Cardiac muscle cell (in vitro differentiated cells and primary cell): Measurements from ENCODE around the gene LBH. TPM values are rescaled to one million over a fixed set of nuclear protein-coding genes. Genes with fewer than 3 reads are reported as not detected.

Experiments used
- DNase-seq, 2 donors: peaks; one replicate each; pipeline versions ENCODE4 v3.0.0 to v3.0.0-alpha.2; 2010 to 2017; ENCODE audit warnings: low read depth in 1 of 2, low spot score in 1 of 2
- H3K27ac ChIP-seq: fragments of 200-600 bp; sonication (generic); 2 replicates; pipeline ENCODE4 v1.5.1; 2016
- H3K27me3 ChIP-seq: fragments of 200-600 bp; sonication (generic); 2 replicates; pipeline ENCODE4 v1.6.0; 2016; ENCODE audit warnings: control low read depth
- H3K36me3 ChIP-seq: fragments of 200-600 bp; sonication (generic); 2 replicates; pipeline ENCODE4 v1.5.1; 2016; ENCODE audit warnings: control low read depth
- H3K4me1 ChIP-seq: fragments of 200-600 bp; sonication (generic); 2 replicates; pipeline ENCODE4 v1.8.1; 2017; ENCODE audit warnings: low read depth, mild to moderate bottlenecking, mixed run types
- H3K4me3 ChIP-seq: fragments of 200-600 bp; sonication (generic); 2 replicates; pipeline ENCODE4 v1.5.1; 2016; ENCODE audit warnings: mild to moderate bottlenecking
- H3K9me3 ChIP-seq: fragments of 200-600 bp; sonication (generic); 2 replicates; pipeline ENCODE4 v1.5.1; 2017; ENCODE audit warnings: low read depth, mild to moderate bottlenecking, control low read depth
- polyA plus RNA-seq: library from polyadenylated mRNA; unstranded; fragments of >200 nt; fragmentation: Nextera tagmentation; extraction: Ambion mirVana; gene quantifications from 2 replicates; pipeline ENCODE4 v1.2.1, GENCODE V29; 2016
- total RNA-seq: library from RNA; depleted of rRNA; stranded (reverse); fragments of >200 nt; gene quantifications from 2 replicates; pipeline ENCODE4 v1.2.3, GENCODE V29; 2016
- TF ChIP-seq, protein P1 (sequence below): IDR thresholded peaks from 2 replicates; pipeline ENCODE4 v1.5.1; 2012; ENCODE audit warnings: low read depth, mild to moderate bottlenecking, low read length

Gene LBH
- total and polyA plus RNA-seq, 2 experiments from 2014 or later, result 632 to 1,389 TPM

GRCh38 chr2:30205456-30205855 lies 25.9 kb upstream of the LBH start:
- Histone ChIP-seq H3K4me3 (no peak overlapping the region), H3K27me3 (no peaks in the 10 kb centered on the region), H3K36me3 (no peaks in the 10 kb centered on the region), H3K9me3 (no peaks in the 10 kb centered on the region), H3K4me1 (peaks cover 44% of the 10 kb centered on the region), H3K27ac (no peak overlapping the region)
- TF ChIP-seq, protein P1, sequence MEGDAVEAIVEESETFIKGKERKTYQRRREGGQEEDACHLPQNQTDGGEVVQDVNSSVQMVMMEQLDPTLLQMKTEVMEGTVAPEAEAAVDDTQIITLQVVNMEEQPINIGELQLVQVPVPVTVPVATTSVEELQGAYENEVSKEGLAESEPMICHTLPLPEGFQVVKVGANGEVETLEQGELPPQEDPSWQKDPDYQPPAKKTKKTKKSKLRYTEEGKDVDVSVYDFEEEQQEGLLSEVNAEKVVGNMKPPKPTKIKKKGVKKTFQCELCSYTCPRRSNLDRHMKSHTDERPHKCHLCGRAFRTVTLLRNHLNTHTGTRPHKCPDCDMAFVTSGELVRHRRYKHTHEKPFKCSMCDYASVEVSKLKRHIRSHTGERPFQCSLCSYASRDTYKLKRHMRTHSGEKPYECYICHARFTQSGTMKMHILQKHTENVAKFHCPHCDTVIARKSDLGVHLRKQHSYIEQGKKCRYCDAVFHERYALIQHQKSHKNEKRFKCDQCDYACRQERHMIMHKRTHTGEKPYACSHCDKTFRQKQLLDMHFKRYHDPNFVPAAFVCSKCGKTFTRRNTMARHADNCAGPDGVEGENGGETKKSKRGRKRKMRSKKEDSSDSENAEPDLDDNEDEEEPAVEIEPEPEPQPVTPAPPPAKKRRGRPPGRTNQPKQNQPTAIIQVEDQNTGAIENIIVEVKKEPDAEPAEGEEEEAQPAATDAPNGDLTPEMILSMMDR, result no peak
- DNase-seq, result no peak

GRCh38 chr2:30206461-30207430 lies 24.6 kb upstream of the LBH start:
- Histone ChIP-seq H3K27me3 (no peaks in the 10 kb centered on the region), H3K9me3 (no peaks in the 10 kb centered on the region), H3K27ac (no peak overlapping the region), H3K4me3 (no peak overlapping the region), H3K36me3 (no peaks in the 10 kb centered on the region), H3K4me1 (peaks cover 39% of the 10 kb centered on the region)
- DNase-seq, result no peak
- TF ChIP-seq, protein P1, result no peak

DNA sequence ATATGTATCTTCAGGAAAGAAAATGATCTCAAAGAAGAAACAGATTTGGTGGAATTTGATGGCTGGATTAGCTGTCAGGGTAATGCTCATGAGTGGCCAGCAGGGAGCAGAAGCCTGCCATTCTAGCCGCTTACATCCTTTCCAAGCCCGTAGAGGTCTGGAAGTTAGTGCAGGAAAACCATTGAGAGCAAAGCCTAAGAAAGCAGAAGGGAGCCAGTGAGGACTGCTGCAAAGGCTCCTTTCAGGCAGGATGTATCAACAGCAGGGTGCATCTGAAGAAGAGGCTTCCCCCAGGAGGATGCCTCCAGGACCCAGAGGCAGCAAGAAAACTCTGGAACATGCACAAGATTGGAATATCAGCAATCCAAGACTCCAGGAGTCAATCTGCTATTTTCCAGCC lies 22.9 kb upstream of the LBH start:
- DNase-seq, result peak; percentile 86 to 87
- peaks cover 34% of the 10 kb centered on the region for H3K4me1 ChIP-seq
- no peak overlapping the region for H3K4me3 ChIP-seq
- TF ChIP-seq, protein P1, result peak; percentile 85
- H3K9me3 ChIP-seq, result no peaks in the 10 kb centered on the region
- no peaks in the 10 kb centered on the region for H3K27me3 ChIP-seq
- no peak overlapping the region for H3K27ac ChIP-seq
- H3K36me3 ChIP-seq, result no peaks in the 10 kb centered on the region

DNA sequence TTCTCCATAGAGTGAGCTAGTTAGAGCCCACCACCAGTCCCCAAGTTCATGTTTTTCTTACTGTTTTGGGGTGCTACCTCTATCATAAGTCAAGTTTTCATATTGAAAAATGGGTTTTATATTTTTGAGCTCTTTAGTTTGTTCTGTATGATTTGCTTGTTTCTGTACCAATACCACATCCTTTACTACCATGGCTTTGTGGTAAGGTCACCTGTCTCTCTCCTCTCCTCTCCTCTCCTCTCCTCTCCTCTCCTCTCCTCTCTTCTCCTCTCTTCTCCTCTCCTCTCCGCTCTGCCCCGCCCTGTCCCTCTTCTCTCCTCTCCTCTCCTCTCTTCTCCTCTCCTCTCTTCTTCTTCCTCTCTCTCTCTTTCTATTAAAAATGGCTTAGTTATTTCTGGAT lies 22.1 kb upstream of the LBH start:
- no peak overlapping the region for H3K27ac ChIP-seq
- no peak overlapping the region for H3K4me3 ChIP-seq
- DNase-seq, result no peak
- no peaks in the 10 kb centered on the region for H3K27me3 ChIP-seq
- TF ChIP-seq, protein P1, result no peak
- no peaks in the 10 kb centered on the region for H3K9me3 ChIP-seq
- H3K36me3 ChIP-seq, result no peaks in the 10 kb centered on the region
- peaks cover 38% of the 10 kb centered on the region for H3K4me1 ChIP-seq

GRCh38 chr2:30213326-30213725 lies 18.0 kb upstream of the LBH start:
- Histone ChIP-seq H3K27me3 (no peaks in the 10 kb centered on the region), H3K4me3 (no peak overlapping the region), H3K27ac (no peak overlapping the region), H3K36me3 (no peaks in the 10 kb centered on the region), H3K9me3 (no peaks in the 10 kb centered on the region), H3K4me1 (peaks cover 24% of the 10 kb centered on the region)
- TF ChIP-seq, protein P1, result no peak
- no peak for DNase-seq
